IPS-18c (cell line): ENCODE measurements around the gene GSAP.

Experiments
- H3K4me3 ChIP-seq: 2 replicates; pipeline ENCODE4 v1.7.0; 2013; ENCODE audit warnings: low read depth, mild to moderate bottlenecking, low read length, moderate library complexity; ENCODE audit not compliant: insufficient read depth
- H3K9me3 ChIP-seq: one replicate; pipeline ENCODE4 v1.6.1; 2013; ENCODE audit warnings: mild to moderate bottlenecking, low read length, moderate library complexity; ENCODE audit not compliant: control insufficient read depth, insufficient read depth

The GSAP gene

GRCh38 chr7:77395626-77396025 lies 20.5 kb downstream of the GSAP start:
- Histone ChIP-seq H3K9me3 (no peaks in the 10 kb centered on the region), H3K4me3 (no peak overlapping the region)

GRCh38 chr7:77393954-77394353 lies 22.2 kb downstream of the GSAP start:
- H3K9me3 ChIP-seq = no peaks in the 10 kb centered on the region
- no peak overlapping the region for H3K4me3 ChIP-seq

- H3K9me3 ChIP-seq = no peaks in the 10 kb centered on the region
- no peak overlapping the region for H3K4me3 ChIP-seq
These were observed 22.9 kb downstream of the GSAP start for GRCh38 chr7:77393261-77393660.

- Histone ChIP-seq H3K4me3 (no peak overlapping the region), H3K9me3 (no peaks in the 10 kb centered on the region)
These were observed 24.9 kb downstream of the GSAP start for GRCh38 chr7:77391230-77391629.

- H3K9me3 ChIP-seq = no peaks in the 10 kb centered on the region
- H3K4me3 ChIP-seq = no peak overlapping the region
These were observed 28.0 kb downstream of the GSAP start for GRCh38 chr7:77388055-77388641.

- no peak overlapping the region for H3K4me3 ChIP-seq
- H3K9me3 ChIP-seq = no peaks in the 10 kb centered on the region
These were observed 29.9 kb downstream of the GSAP start for GRCh38 chr7:77386165-77386822.

GRCh38 chr7:77383333-77383740 lies 32.8 kb downstream of the GSAP start:
- Histone ChIP-seq H3K9me3 (no peaks in the 10 kb centered on the region), H3K4me3 (no peak overlapping the region)

- Histone ChIP-seq H3K4me3 (no peak overlapping the region), H3K9me3 (no peaks in the 10 kb centered on the region)
These were observed 33.6 kb downstream of the GSAP start for GRCh38 chr7:77382532-77382931.

- no peaks in the 10 kb centered on the region for H3K9me3 ChIP-seq
- no peak overlapping the region for H3K4me3 ChIP-seq
These were observed 37.6 kb downstream of the GSAP start for GRCh38 chr7:77378584-77378983.

GRCh38 chr7:77370606-77371005 lies 45.5 kb downstream of the GSAP start:
- no peak overlapping the region for H3K4me3 ChIP-seq
- H3K9me3 ChIP-seq = no peaks in the 10 kb centered on the region

- Histone ChIP-seq H3K9me3 (no peaks in the 10 kb centered on the region), H3K4me3 (no peak overlapping the region)
These were observed 47.2 kb downstream of the GSAP start for GRCh38 chr7:77368974-77369373.

GRCh38 chr7:77367976-77368375 lies 48.2 kb downstream of the GSAP start:
- H3K9me3 ChIP-seq = no peaks in the 10 kb centered on the region
- no peak overlapping the region for H3K4me3 ChIP-seq

GRCh38 chr7:77362905-77363304 lies 53.2 kb downstream of the GSAP start:
- Histone ChIP-seq H3K9me3 (no peaks in the 10 kb centered on the region), H3K4me3 (no peak overlapping the region)

- no peak overlapping the region for H3K4me3 ChIP-seq
- no peaks in the 10 kb centered on the region for H3K9me3 ChIP-seq
These were observed 55.2 kb downstream of the GSAP start for GRCh38 chr7:77360969-77361368.

- Histone ChIP-seq H3K9me3 (no peaks in the 10 kb centered on the region), H3K4me3 (no peak overlapping the region)
These were observed 56.0 kb downstream of the GSAP start for GRCh38 chr7:77360104-77360503.

GRCh38 chr7:77359599-77359998 lies 56.5 kb downstream of the GSAP start:
- no peak overlapping the region for H3K4me3 ChIP-seq
- H3K9me3 ChIP-seq = no peaks in the 10 kb centered on the region

- H3K4me3 ChIP-seq = no peak overlapping the region
- no peaks in the 10 kb centered on the region for H3K9me3 ChIP-seq
These were observed 61.2 kb downstream of the GSAP start for GRCh38 chr7:77354914-77355313.

GRCh38 chr7:77354484-77354883 lies 61.7 kb downstream of the GSAP start:
- Histone ChIP-seq H3K9me3 (no peaks in the 10 kb centered on the region), H3K4me3 (no peak overlapping the region)

GRCh38 chr7:77353911-77354310 lies 62.2 kb downstream of the GSAP start:
- Histone ChIP-seq H3K4me3 (no peak overlapping the region), H3K9me3 (no peaks in the 10 kb centered on the region)
